Vagina (tissue), 2 donors: ENCODE data around the gene INTS2. TPM values are rescaled to one million over a fixed set of nuclear protein-coding genes. Genes with fewer than 3 reads are reported as not detected.

ENCODE experiments used
- DNase-seq, 2 donors: peaks; one replicate each; pipeline ENCODE4 v3.0.0-alpha.2; 2017; ENCODE audit errors: extremely low spot score in 2 of 2
- H3K27ac ChIP-seq: fragments of 200-600 bp; sonication (generic); one replicate; pipeline ENCODE4 v1.5.1; 2019
- H3K27me3 ChIP-seq: fragments of 200-600 bp; sonication (generic); one replicate; pipeline ENCODE4 v1.5.1; 2019
- H3K36me3 ChIP-seq, 2 donors: fragments of 200-600 bp; sonication (generic); one replicate each; pipeline ENCODE4 v1.5.1; 2017 to 2019
- H3K4me1 ChIP-seq: fragments of 200-600 bp; sonication (generic); one replicate; pipeline ENCODE4 v1.5.1; 2019
- H3K4me3 ChIP-seq, 2 donors: fragments of 200-600 bp; sonication (generic); 1 replicate in 1 of 2; 2 replicates in 1 of 2; pipeline ENCODE4 v1.5.1; 2016 to 2019
- H3K9me3 ChIP-seq: fragments of 200-600 bp; sonication (generic); one replicate; pipeline ENCODE4 v1.5.1; 2019
- POLR2A ChIP-seq, 2 donors: fragments of 450-650 bp; IDR thresholded peaks; one replicate each; pipeline ENCODE4 v1.6.1; 2017; ENCODE audit warnings: antibody characterized with exemption in 2 of 2, mild to moderate bottlenecking in 2 of 2, moderate library complexity in 2 of 2
- POLR2AphosphoS5 ChIP-seq, 2 donors: sonication (generic); formaldehyde crosslinking; IDR thresholded peaks; one replicate each; pipeline ENCODE4 v1.9.0; 2017; ENCODE audit warnings: antibody characterized with exemption in 2 of 2, mild to moderate bottlenecking in 2 of 2, low read depth in 1 of 2; ENCODE audit not compliant: insufficient read depth in 1 of 2
- intact Hi-C: fragments of 100-400 bp; cut with DNase I; formaldehyde crosslinking; loops from one replicate; pipeline ENCODE4 v1.15.1; 2023
- total RNA-seq: library from RNA; depleted of rRNA; stranded (reverse); fragments of >200 nt; gene quantifications from one replicate; pipeline ENCODE4 v1.2.3, GENCODE V29; 2016
- TF ChIP-seq, protein P1 (sequence below), 3 experiments: fragments of 450-650 bp in 2 of 3; fragments of 200-600 bp in 1 of 3; sonication (generic) in 1 of 3; IDR thresholded peaks; one replicate each; pipeline ENCODE4 v1.5.1; 2017 to 2019; ENCODE audit warnings: antibody characterized with exemption in 3 of 3, mild to moderate bottlenecking in 2 of 3, moderate library complexity in 2 of 3

The INTS2 gene
- total RNA-seq, 1 donor from 2014 or later: 12.8 TPM

DNA sequence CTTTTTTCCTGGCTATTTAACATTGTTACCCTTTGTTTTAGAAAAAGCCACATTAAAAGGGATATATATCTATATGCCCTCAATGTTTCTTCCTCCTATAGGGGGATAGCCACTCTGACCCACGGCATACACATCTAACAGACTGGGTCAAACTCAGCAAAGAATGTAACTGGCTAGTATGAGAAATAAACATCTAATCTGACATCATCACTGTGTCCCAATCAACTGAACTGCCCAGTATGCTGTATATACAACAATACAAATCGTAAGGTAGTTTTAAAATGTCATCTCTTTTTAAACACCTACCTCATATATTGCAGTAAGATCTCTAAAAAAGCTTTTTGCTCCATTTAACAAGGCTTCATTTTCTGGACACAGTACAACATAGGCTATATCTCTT lies 39.9 kb upstream of the INTS2 start:
- H3K4me3 ChIP-seq: no peak overlapping the region
- H3K4me1 ChIP-seq: no peaks in the 10 kb centered on the region
- intact Hi-C loops: no loop called here
- TF ChIP-seq POLR2AphosphoS5 (IDR thresholded peaks at IDR 0.05; ENCODE audit: insufficient read depth in 1 of 2, low read depth in 1 of 2): no peak
- no peaks in the 10 kb centered on the region for H3K9me3 ChIP-seq
- H3K36me3 ChIP-seq: peaks cover 0 to 71% of the 10 kb centered on the region in 2 donors
- no peak overlapping the region for H3K27ac ChIP-seq
- H3K27me3 ChIP-seq: no peaks in the 10 kb centered on the region
- no peak for DNase-seq

DNA sequence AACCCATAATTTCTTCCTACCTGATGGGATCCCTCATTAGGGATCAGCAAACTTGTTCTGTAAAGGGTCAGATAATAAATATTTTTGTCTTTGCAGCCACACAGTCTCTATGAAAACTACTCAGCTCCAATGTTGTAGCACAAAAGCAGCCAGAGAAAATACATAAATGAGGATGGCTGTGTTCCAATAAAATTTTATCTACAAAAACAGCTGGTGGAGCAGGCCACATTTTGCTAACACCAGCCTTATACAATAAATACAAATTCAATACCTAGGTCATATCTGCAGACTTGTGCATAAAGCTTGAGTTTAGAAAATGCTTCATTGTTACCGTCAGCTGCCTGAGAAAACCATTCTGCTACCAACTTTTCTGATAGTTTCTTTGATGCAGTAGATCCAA lies 38.4 kb upstream of the INTS2 start:
- no peak overlapping the region for H3K27ac ChIP-seq
- TF ChIP-seq, protein P1, sequence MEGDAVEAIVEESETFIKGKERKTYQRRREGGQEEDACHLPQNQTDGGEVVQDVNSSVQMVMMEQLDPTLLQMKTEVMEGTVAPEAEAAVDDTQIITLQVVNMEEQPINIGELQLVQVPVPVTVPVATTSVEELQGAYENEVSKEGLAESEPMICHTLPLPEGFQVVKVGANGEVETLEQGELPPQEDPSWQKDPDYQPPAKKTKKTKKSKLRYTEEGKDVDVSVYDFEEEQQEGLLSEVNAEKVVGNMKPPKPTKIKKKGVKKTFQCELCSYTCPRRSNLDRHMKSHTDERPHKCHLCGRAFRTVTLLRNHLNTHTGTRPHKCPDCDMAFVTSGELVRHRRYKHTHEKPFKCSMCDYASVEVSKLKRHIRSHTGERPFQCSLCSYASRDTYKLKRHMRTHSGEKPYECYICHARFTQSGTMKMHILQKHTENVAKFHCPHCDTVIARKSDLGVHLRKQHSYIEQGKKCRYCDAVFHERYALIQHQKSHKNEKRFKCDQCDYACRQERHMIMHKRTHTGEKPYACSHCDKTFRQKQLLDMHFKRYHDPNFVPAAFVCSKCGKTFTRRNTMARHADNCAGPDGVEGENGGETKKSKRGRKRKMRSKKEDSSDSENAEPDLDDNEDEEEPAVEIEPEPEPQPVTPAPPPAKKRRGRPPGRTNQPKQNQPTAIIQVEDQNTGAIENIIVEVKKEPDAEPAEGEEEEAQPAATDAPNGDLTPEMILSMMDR (IDR thresholded peaks at IDR 0.05): no peak
- TF ChIP-seq POLR2A (IDR thresholded peaks at IDR 0.05) (no peak), POLR2AphosphoS5 (IDR thresholded peaks at IDR 0.05; ENCODE audit: insufficient read depth in 1 of 2, low read depth in 1 of 2) (no peak)
- peaks cover 0 to 70% of the 10 kb centered on the region in 2 donors for H3K36me3 ChIP-seq
- no peaks in the 10 kb centered on the region for H3K9me3 ChIP-seq
- H3K4me3 ChIP-seq: no peak overlapping the region
- no peaks in the 10 kb centered on the region for H3K27me3 ChIP-seq
- intact Hi-C loops: no loop called here
- no peak for DNase-seq
- no peaks in the 10 kb centered on the region for H3K4me1 ChIP-seq

DNA sequence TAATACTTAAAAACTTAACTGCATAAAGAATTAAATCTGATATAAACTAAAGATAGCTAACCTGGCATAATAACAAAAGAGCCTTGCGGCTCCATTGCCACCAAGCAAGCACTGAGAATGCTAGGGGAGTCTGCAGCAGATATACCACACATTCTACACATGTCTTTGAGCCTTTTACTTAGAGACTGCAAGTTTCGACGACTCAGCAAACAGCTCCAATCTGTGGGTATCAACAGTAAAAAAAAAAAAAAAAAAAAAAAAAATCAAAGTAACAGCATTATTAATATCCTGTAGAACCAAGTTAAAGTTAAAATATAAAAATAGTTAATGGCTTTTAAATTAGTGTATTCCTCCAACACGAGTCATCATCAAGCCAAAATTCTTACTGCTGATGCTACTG lies 27.8 kb upstream of the INTS2 start:
- intact Hi-C loops: no loop called here
- no peak for DNase-seq
- Histone ChIP-seq H3K27ac (no peak overlapping the region), H3K9me3 (no peaks in the 10 kb centered on the region), H3K4me1 (no peaks in the 10 kb centered on the region), H3K27me3 (no peaks in the 10 kb centered on the region), H3K36me3 (peaks cover 8 to 83% of the 10 kb centered on the region in 2 donors), H3K4me3 (no peak overlapping the region)
- no peak for TF ChIP-seq POLR2AphosphoS5 (IDR thresholded peaks at IDR 0.05; ENCODE audit: insufficient read depth in 1 of 2, low read depth in 1 of 2)
- no peak for TF ChIP-seq POLR2A (IDR thresholded peaks at IDR 0.05)
- TF ChIP-seq, protein P1 (IDR thresholded peaks at IDR 0.05): no peak

DNA sequence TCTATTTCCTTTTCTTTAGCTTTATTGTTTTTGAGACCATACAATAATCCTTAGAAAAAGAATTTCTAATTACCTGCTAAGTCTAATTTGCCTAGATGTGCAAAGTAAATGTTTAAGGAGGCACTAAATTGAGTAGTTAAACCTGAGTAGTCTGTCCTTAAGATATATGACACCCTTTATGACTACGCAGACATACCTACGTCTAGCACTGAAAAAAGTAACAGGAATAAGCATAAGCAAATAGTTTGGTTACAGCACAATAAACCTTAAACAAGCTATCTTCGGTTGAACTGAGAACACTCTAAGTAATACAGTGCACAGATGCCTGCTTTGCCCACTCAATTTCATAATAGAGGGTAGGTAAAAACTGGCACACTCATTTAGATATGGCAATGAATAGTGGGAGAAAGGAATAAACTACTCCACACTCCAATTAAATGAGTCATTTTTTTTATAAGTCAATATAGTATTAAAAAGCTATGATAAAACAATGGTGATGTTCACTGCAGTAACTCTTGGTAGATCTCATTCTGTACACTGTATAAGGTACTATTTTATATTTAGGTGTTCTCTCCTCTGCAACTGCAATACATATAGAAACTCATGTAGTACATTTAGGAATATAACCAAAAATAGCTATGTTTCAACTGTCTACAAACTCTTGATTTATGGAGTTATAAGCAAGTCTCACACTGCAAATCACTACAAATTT lies 19.7 kb upstream of the INTS2 start:
- H3K9me3 ChIP-seq: no peaks in the 10 kb centered on the region
- H3K4me1 ChIP-seq: no peaks in the 10 kb centered on the region

DNA sequence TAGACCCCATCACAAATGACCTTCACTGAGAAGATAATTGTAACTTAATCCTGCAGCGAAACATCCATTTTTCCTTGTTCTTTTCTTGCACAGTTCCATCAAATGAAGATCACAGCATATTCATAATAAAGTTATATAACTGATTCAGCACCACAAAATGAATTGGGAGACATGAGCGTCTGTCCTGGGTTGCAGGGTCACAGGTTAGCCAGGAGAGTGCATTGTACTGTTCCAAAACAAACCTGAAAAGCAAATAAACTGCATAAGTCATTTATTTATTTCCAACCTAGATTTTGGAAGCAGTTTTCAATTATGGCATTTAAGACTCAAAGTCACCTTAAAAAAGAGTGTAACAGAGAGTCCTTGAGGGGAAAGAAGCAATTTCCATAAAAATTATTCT lies 18.6 kb upstream of the INTS2 start:
- Histone ChIP-seq H3K4me1 (no peaks in the 10 kb centered on the region), H3K27me3 (no peaks in the 10 kb centered on the region), H3K27ac (no peak overlapping the region), H3K9me3 (no peaks in the 10 kb centered on the region), H3K36me3 (peaks cover 0 to 64% of the 10 kb centered on the region in 2 donors), H3K4me3 (no peak overlapping the region)
- intact Hi-C loops: no loop called here
- no peak for TF ChIP-seq POLR2AphosphoS5 (IDR thresholded peaks at IDR 0.05; ENCODE audit: insufficient read depth in 1 of 2, low read depth in 1 of 2)
- no peak for TF ChIP-seq POLR2A (IDR thresholded peaks at IDR 0.05)
- TF ChIP-seq, protein P1 (IDR thresholded peaks at IDR 0.05): no peak
- no peak for DNase-seq

More for the DNA sequence above, 19.7 kb upstream of the INTS2 start:
- intact Hi-C loops: no loop called here
- Histone ChIP-seq H3K27ac (no peak overlapping the region), H3K36me3 (peaks cover 0 to 75% of the 10 kb centered on the region in 2 donors), H3K27me3 (no peaks in the 10 kb centered on the region), H3K4me3 (no peak overlapping the region)
- DNase-seq: no peak
- TF ChIP-seq, protein P1 (IDR thresholded peaks at IDR 0.05): no peak
- no peak for TF ChIP-seq POLR2AphosphoS5 (IDR thresholded peaks at IDR 0.05; ENCODE audit: insufficient read depth in 1 of 2, low read depth in 1 of 2)
- no peak for TF ChIP-seq POLR2A (IDR thresholded peaks at IDR 0.05)
